Endothelial cell (in vitro differentiated cells): ENCODE measurements around the gene INTS3. TPM values are rescaled to one million over a fixed set of nuclear protein-coding genes. Genes with fewer than 3 reads are reported as not detected.
A peak's percentile ranks its signal among the peaks of the same experiment; 100 is the strongest.

ENCODE experiments used
- DNase-seq: peaks from one replicate; pipeline ENCODE4 v3.0.0; 2021; ENCODE audit warnings: low spot score
- H3K27ac Mint-ChIP-seq: one replicate; pipeline ENCODE4 v1.8.0; 2021; ENCODE audit warnings: mixed read lengths, inconsistent platforms; ENCODE audit not compliant: unreplicated experiment
- H3K27me3 Mint-ChIP-seq: one replicate; pipeline ENCODE4 v1.8.0; 2021; ENCODE audit warnings: mild to moderate bottlenecking, moderate library complexity, mixed read lengths, inconsistent platforms; ENCODE audit not compliant: unreplicated experiment
- H3K36me3 Mint-ChIP-seq: one replicate; pipeline ENCODE4 v1.8.0; 2021; ENCODE audit warnings: mild to moderate bottlenecking, low read depth, mixed read lengths, inconsistent platforms; ENCODE audit not compliant: unreplicated experiment
- H3K4me1 Mint-ChIP-seq: one replicate; pipeline ENCODE4 v1.8.0; 2021; ENCODE audit warnings: mild to moderate bottlenecking, mixed read lengths, inconsistent platforms; ENCODE audit not compliant: unreplicated experiment
- H3K4me3 Mint-ChIP-seq: one replicate; pipeline ENCODE4 v1.8.0; 2021; ENCODE audit warnings: mild to moderate bottlenecking, mixed read lengths, inconsistent platforms; ENCODE audit not compliant: unreplicated experiment
- H3K9me3 Mint-ChIP-seq: one replicate; pipeline ENCODE4 v1.8.0; 2021; ENCODE audit warnings: mixed read lengths, inconsistent platforms; ENCODE audit not compliant: unreplicated experiment
- CTCF ChIP-seq: fragments of 200-600 bp; sonication (generic); IDR thresholded peaks from one replicate; pipeline ENCODE4 v1.5.0; 2021; ENCODE audit warnings: antibody characterized with exemption; ENCODE audit not compliant: unreplicated experiment
- total RNA-seq: library from RNA; stranded (reverse); fragmentation: NEBNext Ultra II Directional; extraction: Animal tissue kit (Norgen Biotek cat#: 25700); gene quantifications from one replicate; pipeline ENCODE4 v1.2.1, GENCODE V29; 2021; ENCODE audit not compliant: unreplicated experiment

The INTS3 gene
- total RNA-seq, 1 donor from 2014 or later, result 69.4 TPM

GRCh38 chr1:153688276-153688675, 39.6 kb upstream of the INTS3 start:
- TF ChIP-seq CTCF, result no peak
- peaks cover 1% of the 10 kb centered on the region for H3K27me3 Mint-ChIP-seq
- H3K36me3 Mint-ChIP-seq, result peaks cover 50% of the 10 kb centered on the region
- H3K4me3 Mint-ChIP-seq, result peak overlapping the region; percentile 75
- peak overlapping the region; percentile 17 for H3K27ac Mint-ChIP-seq
- peaks cover 18% of the 10 kb centered on the region for H3K4me1 Mint-ChIP-seq
- no peak for DNase-seq
- no peaks in the 10 kb centered on the region for H3K9me3 Mint-ChIP-seq

GRCh38 chr1:153688736-153689328, 39.0 kb upstream of the INTS3 start:
- peaks cover 44% of the 10 kb centered on the region for H3K36me3 Mint-ChIP-seq
- H3K27ac Mint-ChIP-seq, result peak overlapping the region; percentile 17
- peak overlapping the region; percentile 75 for H3K4me3 Mint-ChIP-seq
- H3K9me3 Mint-ChIP-seq, result no peaks in the 10 kb centered on the region
- no peak for TF ChIP-seq CTCF
- no peak for DNase-seq
- H3K27me3 Mint-ChIP-seq, result peaks cover 1% of the 10 kb centered on the region
- H3K4me1 Mint-ChIP-seq, result peaks cover 18% of the 10 kb centered on the region

- no peak for TF ChIP-seq CTCF
- Mint-ChIP-seq H3K4me3 (no peak overlapping the region), H3K36me3 (peaks cover 22% of the 10 kb centered on the region), H3K27me3 (peaks cover 3% of the 10 kb centered on the region), H3K27ac (no peak overlapping the region), H3K4me1 (peaks cover 14% of the 10 kb centered on the region), H3K9me3 (no peaks in the 10 kb centered on the region)
- no peak for DNase-seq
Observed at GRCh38 chr1:153693466-153693865, 34.4 kb upstream of the INTS3 start.

GRCh38 chr1:153696741-153697140, 31.1 kb upstream of the INTS3 start:
- Mint-ChIP-seq H3K27ac (peak overlapping the region; percentile 99), H3K4me1 (peaks cover 18% of the 10 kb centered on the region), H3K4me3 (no peak overlapping the region), H3K27me3 (peaks cover 2% of the 10 kb centered on the region), H3K36me3 (no peaks in the 10 kb centered on the region), H3K9me3 (no peaks in the 10 kb centered on the region)
- no peak for DNase-seq
- TF ChIP-seq CTCF, result no peak

GRCh38 chr1:153697191-153698019, 30.4 kb upstream of the INTS3 start:
- peaks cover 2% of the 10 kb centered on the region for H3K27me3 Mint-ChIP-seq
- H3K27ac Mint-ChIP-seq, result peak overlapping the region; percentile 99
- H3K9me3 Mint-ChIP-seq, result no peaks in the 10 kb centered on the region
- peaks cover 18% of the 10 kb centered on the region for H3K4me1 Mint-ChIP-seq
- TF ChIP-seq CTCF, result no peak
- DNase-seq, result peak; percentile 24
- H3K4me3 Mint-ChIP-seq, result peak overlapping the region; percentile 34
- H3K36me3 Mint-ChIP-seq, result no peaks in the 10 kb centered on the region
